ENCODE measurements around the gene SPRR1A.
"Not testable (repeated sequence)": the region's sequence is repeated elsewhere in the genome, so short reads cannot be mapped to it uniquely, and the experiment has no call there.

The SPRR1A gene

DNA sequence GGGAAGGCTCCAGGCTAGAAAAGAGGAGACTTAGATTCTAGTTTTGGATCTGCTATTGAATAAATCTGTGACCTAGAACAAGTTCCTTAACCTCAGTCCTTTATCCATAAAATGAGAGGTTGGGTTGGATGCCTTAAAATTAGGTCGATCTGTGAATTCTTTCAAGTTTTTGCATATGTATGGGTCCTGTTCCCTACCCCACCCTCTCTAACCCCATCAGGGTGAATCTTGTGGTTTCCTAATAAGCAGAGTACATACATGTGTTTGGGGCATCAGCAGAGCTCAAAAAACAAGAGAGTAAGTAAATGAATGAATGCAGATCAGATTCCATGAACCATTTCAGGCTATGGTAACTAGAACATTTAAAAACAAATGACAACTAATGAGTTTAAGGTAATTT, 7.2 kb upstream of the SPRR1A start:
- DNase-seq: no peak

DNA sequence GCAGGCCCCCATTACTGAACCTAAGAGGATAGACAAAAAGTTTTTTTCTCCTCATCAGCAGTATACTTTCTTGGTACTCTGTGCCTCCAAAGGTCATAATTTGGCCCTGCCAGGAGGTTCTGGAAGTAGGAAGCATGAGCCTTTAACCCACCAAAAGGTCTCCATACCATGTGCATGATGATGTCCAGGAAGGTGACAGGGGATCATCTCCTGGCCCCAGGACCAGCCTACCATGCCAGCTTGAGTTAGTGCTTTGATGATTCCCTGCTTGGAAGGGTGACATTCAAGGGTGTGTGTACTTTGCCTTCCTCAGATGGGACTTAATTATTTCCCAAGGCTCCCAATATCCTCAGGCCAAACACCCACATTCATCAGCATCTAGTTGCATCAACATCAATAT, 6.3 kb upstream of the SPRR1A start:
- DNase-seq: no peak

DNA sequence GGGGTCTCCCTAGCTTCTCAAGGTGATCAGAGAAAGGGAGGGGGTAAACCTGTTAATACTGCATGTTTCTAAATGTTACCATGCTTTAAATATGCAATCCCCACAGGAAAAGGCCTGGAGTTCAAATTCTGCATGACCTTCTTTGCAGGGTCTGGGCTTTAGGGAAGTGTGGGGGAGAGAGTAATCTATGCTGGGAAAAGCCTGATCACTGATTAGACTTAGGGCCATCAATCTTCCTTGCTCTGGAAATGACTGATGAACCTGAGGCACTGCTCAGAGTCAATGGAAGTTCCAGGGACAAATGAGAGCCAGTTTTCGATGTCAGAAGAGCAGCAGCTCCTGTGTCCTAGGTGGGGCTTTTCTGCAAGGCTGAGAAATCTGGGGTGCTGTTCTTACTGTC, 3.2 kb upstream of the SPRR1A start:
- DNase-seq: no peak

DNA sequence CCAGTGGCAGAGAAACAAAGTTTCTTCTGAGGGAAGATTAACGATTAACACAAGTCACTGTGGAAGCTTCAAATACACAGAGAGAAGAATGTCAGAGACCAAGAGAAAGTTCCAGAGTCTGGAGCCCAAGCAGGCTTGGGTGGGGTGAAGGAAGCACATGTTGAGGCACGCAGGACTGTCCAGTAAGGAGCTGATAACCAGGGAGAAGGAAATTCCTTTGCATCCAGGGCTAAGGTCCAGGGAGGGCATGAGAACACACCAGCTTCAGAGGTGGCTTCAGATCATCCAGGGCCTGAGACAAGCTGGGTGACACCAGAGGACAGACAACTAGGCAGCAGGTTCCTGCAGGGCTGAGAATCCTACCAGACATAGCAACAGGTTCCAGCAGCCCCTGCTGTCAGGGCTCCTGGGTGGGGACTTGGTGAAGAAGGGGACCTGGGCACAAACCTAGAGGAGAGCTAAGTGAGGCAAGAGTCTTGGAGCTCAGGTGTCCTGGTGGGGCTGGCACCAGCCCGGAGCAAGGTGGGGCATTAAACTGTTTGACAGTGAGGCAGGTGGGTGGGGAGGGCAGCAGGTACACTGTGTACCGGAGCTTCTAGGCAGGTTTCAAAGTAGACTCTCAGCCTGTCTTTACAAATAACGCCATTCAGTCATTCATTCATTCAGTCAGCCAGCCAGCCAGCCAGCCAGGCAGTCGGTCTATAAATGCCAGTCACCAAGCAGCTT, 2.6 kb upstream of the SPRR1A start:
- DNase-seq: no peak

DNA sequence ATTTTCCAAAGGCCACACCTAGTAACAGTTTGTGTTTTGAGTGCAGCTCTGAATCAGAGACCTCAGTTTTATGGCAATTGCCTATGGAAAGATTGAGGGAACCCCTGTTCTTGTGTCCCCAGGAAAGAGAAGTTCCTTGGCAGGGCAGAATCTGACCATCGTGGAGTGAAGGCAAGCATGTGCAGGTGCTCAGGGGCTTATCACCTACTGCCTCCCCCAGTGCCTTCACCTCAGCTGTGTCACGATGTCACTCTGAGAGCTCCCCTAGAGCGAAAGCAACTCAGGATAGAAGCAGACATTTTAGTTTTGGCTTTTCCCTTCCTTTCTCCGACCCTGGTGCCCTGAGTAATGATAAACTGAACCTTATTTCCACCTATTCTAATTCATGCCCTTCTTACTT, 1.8 kb upstream of the SPRR1A start:
- DNase-seq: no peak

- DNase-seq: no peak
These were observed 647 bp upstream of the SPRR1A start for GRCh38 chr1:152983234-152983633.

DNA sequence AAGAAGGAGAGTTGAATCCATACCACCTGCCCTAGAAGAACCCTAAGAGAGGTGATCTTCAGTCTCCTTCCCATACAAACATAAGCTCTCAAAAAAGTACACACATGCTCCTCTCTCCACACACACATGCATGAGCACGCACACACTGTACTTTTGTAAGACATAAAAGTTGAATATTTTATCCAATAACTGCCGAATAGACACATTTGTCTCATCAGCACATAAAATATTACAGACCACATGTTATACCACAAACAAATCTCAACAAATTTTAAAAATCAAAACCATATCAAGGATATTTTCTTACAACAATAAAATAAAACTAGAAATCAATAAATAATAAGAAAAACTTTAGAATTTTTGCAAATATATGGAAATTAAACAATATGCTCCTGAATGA, 2.7 kb downstream of the SPRR1A start:
- no peak for DNase-seq

GRCh38 chr1:152993186-152993585, 9.3 kb downstream of the SPRR1A start:
- no peak for DNase-seq

DNA sequence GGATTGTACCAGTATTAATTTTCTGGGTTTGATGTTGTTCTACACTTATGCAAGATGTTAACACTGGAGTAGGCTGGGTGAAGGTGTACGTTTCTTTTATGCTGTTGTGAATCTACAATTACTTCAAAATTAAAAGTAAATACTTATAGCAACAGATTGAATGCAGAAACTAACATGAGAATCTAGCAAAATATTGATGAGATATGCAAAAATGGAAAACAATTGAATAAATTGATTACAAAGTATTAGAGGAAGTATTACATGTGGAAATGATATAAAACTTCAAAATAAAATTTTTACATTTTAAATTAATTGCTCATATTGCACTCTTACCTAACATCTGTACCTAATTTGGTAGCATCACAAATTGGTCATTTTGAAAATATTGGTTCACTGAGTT, 12.0 kb downstream of the SPRR1A start:
- DNase-seq: no peak

GRCh38 chr1:152996633-152997400, 12.9 kb downstream of the SPRR1A start:
- no peak for DNase-seq

DNA sequence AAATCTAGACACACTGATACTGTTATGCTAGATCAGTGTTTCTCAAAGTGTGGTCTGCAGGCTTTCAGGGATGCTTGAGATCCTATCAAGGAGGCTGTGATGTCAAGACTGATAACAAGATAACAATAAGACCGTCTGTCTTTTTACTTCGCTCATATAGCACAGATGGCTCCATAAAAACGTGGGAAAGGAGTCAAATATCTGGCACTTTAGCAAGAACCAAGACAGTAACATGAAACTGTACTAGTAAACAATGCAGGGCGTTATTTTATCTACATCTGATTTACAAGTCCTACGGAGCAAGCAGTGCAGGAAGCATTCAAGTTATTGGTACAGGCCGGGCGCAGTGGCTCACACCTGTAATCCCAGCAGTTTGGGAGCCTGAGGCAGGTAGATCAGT, 14.0 kb downstream of the SPRR1A start:
- DNase-seq: no peak

- no peak for DNase-seq
These were observed 14.6 kb downstream of the SPRR1A start for GRCh38 chr1:152998476-152998875.

- no peak for DNase-seq
These were observed 15.9 kb downstream of the SPRR1A start for GRCh38 chr1:152999818-153000217.

GRCh38 chr1:153000294-153000693, 16.4 kb downstream of the SPRR1A start:
- DNase-seq: no peak

DNA sequence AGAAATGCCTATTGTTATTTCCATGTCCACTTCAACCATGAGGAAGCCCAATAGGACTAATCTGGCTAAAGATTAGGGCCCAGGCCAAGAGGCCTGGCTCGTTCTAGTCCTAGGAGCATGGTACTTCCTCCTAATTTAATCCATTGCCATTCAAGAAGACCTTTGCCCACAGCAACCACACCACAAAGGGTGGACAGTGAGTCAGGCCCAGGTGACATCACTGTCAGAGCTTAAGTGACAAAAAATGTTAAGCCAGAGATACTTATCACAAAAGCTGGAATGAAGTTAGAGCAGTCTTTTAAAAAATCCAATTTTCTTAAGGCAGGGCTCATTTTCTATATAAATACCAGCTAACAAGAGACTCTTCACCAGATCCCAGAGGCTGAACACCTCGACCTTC, 17.5 kb downstream of the SPRR1A start, which contains the start of gene SPRR3:
TSS of gene SPRR3 (plus strand) at position 368 of the 400 bp plus-strand sequence. CDS start 1,272 bp downstream, outside the sequence.
- DNase-seq: no peak

GRCh38 chr1:153011235-153011758, 27.4 kb downstream of the SPRR1A start:
- not testable (repeated sequence) for DNase-seq

DNA sequence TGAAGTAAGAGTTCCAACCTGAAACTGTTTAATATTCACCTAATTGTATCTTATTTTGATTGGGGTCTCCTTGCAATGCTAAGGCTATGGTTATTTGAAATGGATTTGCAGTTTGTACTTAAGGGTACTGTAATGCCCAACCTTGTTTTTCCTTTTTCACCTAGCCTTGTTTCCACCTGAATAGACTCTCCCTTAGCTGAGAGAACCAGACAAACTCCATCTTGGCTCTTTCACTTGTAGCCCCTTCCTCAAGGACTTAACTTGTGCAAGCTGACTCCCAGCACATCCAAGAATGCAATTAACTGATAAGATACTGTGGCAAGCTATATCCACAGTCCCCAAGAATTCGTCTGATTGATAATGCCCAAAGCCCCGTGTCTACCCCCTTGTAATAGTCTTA, 37.9 kb downstream of the SPRR1A start:
- DNase-seq: not testable (repeated sequence)

GRCh38 chr1:153022340-153022739, 38.5 kb downstream of the SPRR1A start:
- not testable (repeated sequence) for DNase-seq

- DNase-seq: no peak
These were observed 39.2 kb downstream of the SPRR1A start for GRCh38 chr1:153023109-153023508.

GRCh38 chr1:153024413-153024812, 40.5 kb downstream of the SPRR1A start:
- DNase-seq: no peak

- DNase-seq: no peak
These were observed 41.9 kb downstream of the SPRR1A start for GRCh38 chr1:153025797-153026196.

GRCh38 chr1:153028766-153029165, 44.9 kb downstream of the SPRR1A start:
- no peak for DNase-seq

- DNase-seq: no peak
These were observed 47.0 kb downstream of the SPRR1A start, which contains the start of gene SPRR1B for GRCh38 chr1:153030895-153031294. SPRR1B (plus strand) TSS chr1:153031203; CDS start chr1:153032346, 1,143 bp downstream.

DNA sequence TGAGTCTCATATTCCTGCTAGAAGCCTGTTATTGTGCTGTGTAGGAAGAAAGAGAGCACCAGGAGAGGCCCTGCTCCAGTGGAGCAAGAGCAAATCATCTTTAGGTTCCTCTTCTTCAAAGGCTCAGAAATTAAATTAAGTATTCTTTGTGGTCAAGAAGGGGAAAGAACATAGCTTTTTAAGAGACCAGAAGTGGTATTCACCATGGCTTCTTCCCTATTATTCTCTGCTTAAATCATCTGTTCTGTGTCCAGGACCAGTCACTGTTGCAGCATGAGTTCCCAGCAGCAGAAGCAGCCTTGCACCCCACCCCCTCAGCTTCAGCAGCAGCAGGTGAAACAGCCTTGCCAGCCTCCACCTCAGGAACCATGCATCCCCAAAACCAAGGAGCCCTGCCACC, 48.2 kb downstream of the SPRR1A start:
- DNase-seq: no peak
